ENCODE measurements around the gene MNX1. TPM values are rescaled to one million over a fixed set of nuclear protein-coding genes. Genes with fewer than 3 reads are reported as not detected.

MNX1 gene
- total RNA-seq, 1 donor from 2014 or later: not detected

DNA sequence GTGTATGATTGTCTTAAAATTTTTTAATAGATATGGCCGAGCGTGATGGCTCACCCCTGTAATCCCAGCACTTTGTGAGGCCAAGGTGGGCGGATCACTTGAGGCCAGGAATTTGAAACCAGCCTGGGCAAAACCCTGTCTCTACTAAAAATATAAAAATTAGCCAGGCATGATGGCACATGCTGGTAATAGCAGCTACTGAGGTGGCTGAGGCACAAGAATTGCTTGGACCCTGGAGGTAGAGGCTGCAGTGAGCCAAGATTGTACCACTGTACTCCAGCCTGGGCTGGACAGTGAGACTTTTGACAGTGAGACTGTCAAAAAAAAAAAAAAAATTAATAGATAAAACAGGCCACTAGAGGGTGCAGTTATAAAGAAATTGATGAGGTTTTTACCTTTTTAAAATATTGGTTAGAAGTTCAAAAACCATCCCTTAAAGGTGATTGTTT, 40.5 kb downstream of the MNX1 start:
- DNase-seq: peak; percentile 26

DNA sequence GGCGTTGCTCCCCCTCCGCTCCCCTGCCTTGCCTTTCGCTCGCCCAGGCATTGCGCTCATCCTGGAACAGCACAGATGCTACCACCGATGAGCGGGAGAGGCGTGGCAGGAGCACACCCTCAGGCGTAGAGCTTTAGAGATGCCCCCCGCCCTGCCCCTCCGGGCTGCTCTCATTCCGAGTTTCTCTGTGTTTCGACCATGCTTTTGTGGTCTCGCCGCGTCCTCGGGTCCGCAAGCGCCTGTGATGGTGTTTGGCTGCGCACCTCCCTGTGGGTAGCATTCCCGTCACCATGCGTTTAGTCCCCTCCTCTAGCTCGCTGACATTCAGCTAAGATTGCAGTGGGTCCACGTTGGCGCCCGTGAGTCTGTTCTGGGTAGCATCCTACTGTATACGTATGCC, 42.3 kb downstream of the MNX1 start:
- DNase-seq: no peak

DNA sequence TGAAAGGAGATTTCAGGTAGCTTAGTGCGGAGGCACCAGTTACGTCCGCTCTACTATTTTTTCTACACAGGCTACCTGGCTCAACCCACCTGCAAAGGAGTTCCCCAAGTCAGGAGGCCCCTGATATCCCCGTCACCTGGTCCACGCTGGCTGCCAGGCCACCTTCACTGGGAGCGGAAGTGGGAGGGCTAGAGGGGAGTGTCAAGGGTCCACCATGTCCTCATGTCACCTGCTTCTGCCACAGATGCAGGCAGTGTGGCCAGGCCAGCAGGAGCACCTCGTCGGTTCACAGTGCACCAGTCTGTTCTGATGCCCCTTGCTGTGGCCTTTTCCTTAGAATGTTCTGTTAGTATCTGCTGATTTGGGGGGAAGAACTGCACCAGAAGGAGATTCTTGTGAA, 44.1 kb downstream of the MNX1 start:
- DNase-seq: no peak

DNA sequence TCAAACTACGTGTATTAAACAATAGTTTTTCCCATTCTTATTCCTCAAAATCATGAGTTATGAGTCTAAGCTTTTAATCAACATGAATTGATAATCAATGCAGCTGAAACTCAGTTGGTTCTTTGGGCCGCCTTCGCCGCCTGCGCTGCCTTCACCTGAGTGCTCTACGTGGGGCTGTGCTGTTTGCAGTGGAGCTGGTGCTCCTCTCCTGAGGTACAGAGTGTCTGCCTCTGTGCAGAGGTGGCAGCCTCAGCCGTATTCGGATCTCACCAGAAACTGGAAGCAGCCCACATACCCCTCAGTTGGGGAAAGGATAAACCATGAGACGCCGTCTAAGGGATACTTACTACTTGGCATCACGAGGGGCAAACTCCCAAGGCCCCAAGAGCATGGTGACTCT, 45.5 kb downstream of the MNX1 start:
- DNase-seq: no peak

DNA sequence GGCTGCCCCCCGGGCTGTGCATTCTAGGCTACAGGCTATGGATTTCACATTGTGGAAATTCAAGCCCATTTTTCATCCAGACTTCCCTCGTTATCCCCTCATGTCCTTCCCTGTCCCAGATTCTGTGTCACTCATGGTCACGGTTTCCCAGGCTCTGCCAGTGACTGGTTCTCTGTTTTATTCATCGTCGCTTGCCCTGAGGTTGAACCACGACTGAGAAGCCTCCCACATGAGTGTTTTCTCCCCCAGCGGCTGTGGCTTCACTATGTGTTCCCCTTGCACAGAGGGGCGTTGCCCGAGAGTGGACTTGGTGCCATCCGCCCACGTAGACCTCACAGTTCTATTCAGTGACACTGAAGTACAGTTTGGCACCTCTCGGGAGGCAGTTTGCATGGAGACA, 47.0 kb downstream of the MNX1 start:
- DNase-seq: no peak

DNA sequence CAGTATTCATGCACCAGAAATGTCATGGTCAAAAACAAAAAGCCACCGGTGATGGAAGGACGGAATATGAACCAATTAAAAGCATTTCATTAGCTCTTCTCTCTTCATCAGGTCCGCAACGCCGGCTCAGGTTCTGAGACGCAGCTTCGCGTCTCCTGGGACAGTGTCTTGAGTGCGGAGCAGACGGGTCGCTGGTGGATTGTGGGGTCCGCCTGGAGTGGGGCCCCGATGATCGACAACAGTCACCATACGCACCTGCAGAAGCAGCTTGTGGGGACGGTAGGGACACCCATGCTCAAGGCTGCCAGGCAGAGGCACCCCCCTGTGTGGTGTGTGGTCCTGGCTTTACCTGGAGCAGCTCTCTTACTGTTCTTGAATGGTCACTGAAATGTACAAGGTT, 47.6 kb downstream of the MNX1 start:
- DNase-seq: no peak

DNA sequence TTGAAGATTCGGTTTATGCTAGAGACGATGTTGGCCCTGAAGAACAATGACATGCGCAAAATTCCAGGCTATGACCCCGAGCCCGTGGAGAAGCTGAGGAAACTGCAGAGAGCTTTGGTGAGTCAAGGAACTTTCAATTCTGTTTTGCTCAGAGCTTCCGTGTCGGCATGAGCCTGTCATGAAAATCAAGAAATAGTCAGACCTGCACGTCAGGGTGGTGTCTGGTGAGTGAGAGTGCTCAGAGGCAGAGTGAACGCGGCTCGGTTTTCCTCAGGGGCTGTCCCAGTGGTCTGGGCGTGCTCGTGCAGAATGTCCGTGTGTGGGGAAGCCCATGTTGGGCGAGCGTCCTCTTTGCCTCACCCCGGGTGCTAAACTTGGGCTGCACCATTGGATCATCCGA, 48.3 kb downstream of the MNX1 start:
- DNase-seq: no peak

DNA sequence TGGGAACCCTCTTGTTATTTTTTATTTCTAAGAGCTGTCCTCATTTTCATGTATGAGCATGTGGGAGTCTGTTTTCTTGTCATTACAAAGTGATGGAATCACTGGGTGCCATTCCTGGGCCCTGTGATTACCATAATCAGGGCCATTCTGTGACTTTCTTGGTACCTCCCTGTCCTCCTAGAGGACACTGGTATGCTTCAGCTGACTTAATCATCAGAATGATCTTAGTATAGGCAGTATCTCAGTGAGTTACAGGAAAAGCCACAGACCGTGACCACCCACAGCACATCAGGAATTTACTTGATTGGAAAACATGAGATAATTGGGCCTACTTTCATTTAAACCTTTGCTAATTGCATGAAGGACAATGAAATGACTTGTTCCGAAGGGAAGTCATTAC, 53.7 kb downstream of the MNX1 start:
- no peak for DNase-seq

DNA sequence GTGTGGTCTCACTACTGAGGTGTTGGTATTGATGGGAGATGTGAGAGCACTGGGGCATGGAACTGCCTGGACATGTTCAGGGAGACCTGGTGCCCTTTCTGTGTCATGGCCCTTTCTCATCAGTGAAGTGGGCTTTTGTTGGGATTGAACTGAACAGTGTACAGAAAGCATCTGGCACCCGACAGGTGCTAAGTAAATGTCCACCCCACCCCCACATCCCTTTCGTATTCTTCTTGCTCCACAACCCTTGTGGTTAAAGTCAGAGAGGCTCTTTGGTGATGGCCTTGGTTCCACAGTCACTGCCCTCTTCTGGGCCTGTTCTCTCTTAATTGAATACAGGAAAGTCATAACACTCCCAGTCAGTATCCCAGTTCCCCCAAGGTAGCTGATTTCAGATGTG, 55.5 kb downstream of the MNX1 start:
- no peak for DNase-seq

Other genes starting within 250 kb of the MNX1 start
- gene LMBR1, start 117.5 kb downstream of the MNX1 start, total RNA-seq: 87.2 TPM
- 31.8 TPM for gene NOM1, start 61.0 kb downstream of the MNX1 start, total RNA-seq
- gene UBE3C, start 128.3 kb upstream of the MNX1 start, total RNA-seq: 90.0 TPM

All from tongue (tissue), 2 donors.